Stimulated activated CD8-positive, alpha-beta memory T cell treated with anti-CD3 and anti-CD28 coated beads, Interleukin-7, amount 100 ng/mL, for 48 hours (primary cell): ENCODE data around the gene P3H2.
"Not testable (repeated sequence)": the region's sequence is repeated elsewhere in the genome, so short reads cannot be mapped to it uniquely, and the experiment has no call there.

Experiments used
- DNase-seq, 2 donors: peaks; one replicate each; pipeline ENCODE4 v3.0.0-alpha.2; 2020; ENCODE audit warnings: low read depth in 1 of 2; ENCODE audit errors: extremely low read depth in 1 of 2

P3H2 gene

DNA sequence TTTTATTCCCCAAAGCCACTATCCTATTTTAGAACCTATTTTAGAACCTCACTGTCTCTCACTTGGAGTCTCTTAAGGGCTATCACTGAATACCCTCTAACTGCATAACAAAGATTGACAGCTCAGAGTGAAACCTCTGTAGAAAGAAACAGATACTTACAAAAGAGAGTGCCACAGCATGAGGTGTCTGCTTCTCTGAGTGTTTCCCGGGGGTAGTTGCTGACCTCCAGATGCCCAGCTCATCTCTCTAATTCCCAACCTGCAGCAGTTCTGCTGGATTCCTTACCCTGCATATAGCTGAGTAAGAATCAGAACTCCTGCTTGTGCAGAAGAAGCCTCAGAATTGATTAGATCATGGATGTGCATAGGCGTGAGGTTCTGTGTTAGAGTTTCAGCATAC lies 34.5 kb downstream of the P3H2 start:
- no peak for DNase-seq

DNA sequence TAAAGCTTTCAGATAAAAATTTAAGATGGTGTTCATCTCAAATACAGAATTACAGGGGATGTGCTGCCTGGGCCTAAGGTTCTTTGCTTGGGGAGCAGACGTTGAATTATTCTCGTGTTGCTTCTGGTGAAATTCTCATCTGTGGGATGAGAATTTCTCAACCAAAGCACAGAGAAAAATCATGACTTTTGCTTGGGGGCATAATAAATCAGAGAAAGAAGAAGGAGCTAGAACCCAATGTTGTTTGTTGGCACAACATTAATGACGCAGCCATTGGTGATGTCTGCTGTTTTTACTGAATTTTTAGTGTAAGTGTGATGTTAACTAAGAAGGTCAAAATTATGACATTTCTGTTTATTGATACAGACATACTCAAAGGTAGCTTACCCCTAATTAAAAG lies 35.7 kb downstream of the P3H2 start:
- no peak for DNase-seq

DNA sequence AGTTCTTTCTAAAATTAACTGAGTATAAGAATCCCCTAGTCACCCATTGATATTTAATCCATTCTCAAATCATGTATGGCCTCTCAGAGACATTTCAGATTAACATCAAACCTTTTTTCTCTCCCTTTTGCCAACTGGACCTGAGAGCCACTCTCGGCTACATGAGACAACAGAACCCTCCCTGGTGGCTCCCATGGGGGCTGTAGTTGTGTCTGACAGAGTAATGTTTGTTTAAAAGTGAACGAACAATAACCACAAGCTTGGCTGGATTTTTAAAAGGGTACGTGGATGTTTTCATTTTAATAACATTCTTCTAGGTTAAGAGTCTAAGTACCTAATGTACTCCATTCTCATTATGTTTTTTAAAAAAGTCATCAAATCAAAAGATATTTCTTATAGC lies 37.1 kb downstream of the P3H2 start:
- no peak for DNase-seq

DNA sequence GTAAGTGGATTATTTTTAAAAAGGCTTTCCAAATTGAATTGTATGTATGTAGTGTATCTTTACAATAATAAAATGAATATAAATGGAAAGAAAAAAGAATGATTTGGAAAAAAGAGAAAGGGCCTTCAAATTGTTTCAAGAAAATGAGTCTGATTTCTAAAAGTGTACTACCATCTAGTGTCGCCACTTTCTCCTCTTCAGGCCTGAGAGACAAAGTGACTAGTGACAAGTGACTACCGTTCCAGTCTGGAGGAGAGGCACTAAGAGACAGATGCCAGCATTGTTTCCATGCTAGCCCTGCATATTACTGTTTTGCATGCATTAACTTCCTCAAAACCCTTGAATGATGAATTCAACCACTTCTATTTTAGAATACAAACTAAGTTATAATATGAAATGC lies 39.3 kb downstream of the P3H2 start:
- no peak for DNase-seq

DNA sequence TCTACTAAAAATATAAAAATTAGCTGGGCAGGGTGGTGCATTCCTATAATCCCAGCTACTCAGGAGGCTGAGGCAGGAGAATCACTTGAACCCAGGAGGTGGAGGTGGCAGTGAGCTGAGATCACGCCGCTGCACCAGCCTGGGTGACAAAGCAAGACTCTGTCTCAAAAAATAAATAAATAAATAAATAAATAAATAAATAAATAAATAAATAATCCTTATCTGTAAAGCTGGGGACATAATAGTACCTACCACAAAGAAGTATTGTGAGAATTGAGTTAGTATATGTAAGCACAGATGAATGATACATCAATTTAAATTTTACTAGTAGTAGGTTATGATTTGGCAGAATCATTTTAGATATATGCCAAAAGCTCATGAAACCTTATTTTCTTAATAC lies 41.5 kb downstream of the P3H2 start:
- DNase-seq, result not testable (repeated sequence)

DNA sequence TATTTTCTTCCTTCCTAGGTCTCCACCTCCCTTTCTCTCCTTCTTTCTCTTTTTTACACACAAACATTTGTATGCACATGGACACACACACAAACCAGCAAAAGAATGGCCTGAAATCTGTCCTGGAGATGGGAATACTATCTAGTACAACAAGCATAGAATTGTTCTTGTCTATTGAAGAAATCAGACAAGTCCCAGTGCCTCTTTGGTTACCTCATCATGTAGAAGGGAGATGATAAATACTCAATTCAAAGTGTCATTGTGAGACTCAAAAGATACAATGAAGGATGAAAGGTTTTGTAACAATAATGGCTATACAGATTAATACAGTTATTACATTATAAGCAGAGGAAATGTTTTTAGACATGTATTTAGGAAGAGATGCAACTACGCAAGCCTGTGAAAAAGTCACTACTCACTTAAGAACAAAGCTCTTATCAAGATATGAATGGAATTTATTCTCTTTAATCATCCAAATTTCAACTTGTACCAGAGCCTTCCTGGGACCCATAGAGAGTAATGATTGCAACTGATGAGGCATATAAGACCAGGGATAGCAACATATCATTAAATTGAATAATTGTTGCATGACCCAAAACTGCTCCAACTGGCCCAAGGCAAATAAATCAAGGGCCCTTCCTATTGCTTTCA lies 43.2 kb downstream of the P3H2 start:
- no peak for DNase-seq

DNA sequence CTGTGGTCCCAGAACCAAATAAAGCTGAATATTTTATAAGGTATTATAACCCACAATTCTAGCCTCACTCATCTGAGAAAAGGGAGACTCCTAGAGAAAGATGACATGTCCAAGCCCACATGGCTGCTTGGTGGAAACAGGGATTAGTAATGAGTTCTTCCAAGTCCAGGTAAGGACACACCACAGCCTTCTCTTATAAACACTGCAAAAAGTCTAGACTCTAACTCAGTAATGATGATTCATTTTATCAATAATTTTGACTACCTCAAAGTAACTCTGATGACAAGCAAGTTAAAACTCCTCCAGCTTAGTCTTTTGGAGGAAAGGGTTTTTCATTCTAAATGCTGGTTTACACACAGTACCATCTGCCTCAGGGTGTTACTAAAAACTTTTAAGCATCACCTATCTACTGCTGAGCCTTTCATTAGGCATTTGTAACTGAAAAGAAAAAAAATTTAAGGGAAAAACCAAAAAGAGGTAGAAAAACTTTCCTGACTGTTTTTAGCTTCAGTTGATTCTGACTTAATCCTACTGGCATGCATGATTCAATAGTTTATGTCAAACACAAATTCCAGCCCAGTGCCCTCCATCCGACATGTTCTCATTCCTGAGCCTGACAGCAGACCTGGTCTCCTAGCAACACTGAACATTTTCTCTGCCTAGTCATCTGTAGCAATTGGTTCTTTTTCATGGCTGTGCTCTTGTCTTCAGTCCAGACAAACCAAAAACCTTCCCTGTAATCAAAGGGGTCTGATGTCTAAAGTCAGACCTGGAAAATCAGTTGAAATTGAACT lies 43.9 kb downstream of the P3H2 start:
- DNase-seq, result no peak

DNA sequence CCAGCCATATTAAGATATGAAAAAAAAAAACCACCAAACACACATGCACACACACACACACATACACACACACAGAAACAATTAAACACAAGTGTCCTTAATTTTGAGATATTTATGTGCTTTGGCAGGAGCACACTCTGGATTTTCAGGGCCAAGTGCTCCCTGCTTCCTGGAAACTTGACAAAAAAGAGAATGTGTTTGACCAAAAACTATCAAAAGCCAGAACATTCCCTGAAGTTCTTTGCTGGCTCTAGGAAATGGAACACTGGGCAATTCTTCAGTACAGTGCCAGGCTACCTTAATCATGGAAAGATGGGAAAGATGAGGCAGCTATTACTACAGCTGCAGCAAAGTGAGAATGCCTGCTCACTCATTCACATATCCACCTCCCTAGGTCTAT lies 44.6 kb downstream of the P3H2 start:
- DNase-seq, result no peak

DNA sequence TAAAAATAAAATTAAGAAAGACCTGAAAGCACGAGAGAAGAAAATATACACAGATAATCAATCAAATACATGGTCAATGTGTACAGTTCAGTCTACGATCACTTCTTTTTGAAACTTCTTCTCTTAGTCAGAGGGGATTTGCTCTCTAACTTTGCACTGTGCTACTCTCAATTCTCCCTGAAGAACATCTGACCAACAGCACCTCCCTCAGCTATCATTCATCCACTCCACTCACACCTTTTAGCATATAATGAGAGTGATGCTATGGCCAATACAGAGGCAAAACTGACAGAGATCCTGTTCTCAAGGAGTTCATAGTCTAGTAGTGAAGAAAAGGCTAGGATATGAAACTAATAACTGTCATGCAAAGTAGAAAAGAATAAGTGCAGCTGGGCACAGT lies 45.9 kb downstream of the P3H2 start:
- DNase-seq, result no peak

DNA sequence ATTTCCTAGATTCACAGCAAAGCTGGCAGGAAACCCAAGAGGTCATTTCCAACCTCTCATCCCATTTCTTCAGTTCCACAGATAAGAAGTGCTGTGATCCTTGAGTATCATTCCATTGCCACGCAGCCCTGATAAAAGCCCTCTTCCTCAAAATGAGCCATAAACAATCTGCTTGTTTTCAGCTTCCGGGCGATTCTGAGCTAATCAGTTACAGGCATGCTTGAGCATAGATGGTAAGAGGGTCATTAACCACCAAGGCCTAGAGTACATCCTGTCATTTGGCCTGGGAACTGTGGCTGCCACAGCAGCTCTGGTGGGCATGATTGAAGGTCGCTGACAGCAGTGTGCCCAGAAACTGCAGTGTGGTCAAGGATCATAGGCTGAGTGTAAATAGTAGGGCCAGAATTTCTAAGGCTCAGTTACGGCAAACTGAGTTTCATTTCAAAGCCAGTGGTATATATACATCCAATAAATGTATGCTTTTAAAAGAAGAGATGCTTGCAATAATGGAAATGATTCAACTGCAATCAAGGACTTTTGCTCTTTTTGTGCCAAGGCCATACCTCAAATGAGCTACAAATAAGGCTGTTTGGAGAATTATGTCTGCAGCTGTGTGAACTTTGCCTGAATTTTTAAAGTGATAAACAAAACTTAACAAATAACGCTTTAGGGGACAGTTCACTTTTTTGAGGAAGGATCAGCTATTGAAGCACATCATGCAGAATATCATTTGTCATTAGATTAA lies 47.3 kb downstream of the P3H2 start:
- DNase-seq, result no peak

DNA sequence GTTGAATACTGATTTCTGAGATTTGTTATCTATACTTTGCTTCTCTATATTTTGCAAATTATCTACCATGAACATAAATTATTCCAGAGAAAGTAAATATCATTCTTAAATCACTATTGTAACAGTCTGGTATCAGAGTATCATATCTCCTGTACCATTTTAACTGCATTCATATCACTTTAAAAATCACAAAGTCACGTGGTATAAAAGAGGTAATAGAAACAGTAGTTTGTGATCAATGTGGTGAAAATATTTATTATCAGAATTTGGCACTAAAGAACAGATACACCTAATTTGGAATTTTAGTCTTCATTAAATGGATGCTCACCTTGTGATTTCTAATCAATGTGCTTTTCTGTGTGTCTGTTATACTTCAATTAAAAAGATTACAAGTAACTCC lies 47.8 kb downstream of the P3H2 start:
- DNase-seq, result no peak

DNA sequence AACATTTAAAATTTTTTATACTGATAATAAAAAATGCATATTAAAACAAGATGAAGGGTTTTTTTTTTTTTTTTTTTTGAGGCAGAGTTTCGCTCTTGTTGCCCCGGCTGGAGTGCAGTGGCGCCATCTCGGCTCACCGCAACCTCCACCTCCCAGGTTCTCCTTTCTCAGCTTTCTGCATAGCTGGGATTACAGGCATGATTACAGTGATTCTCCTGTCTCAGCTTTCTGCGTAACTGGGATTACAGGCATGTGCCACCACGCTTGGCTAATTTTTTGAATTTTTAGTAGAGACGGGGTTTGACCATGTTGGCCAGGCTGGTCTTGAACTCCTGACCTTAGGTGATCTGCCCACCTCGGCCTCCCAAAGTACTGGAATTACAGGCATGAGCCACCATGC lies 48.8 kb downstream of the P3H2 start:
- not testable (repeated sequence) for DNase-seq

DNA sequence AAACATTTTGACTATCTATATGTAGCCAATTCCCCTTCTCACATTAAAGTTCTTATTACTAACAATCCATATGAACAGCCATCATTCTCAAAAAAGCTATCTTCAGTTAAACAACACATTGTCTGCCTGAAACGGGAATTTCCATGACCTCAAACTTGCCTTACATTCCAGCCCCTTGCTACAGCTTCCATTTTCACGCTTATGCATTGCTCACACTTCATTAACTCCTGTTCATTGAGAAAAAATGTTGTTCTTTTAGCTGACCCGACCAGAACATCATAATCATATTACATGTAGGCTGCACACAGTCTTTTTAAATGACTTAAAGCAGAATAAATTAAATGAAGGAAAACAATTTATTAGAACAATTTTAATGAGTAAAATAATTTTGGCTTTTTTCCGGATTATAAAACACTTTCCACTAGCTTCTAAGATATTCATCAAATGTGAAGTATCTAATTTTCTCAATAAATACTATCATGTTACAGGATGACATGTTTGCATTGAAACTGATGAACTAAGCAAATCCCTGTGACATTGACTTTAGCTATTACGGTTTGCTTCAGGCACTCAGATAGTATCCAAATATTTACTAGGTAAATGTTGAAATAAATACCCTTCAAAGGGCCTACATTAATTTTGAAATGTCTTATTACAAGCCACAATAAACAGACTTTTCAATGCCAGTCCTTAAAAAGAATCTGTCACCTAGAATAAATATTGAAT lies 49.9 kb downstream of the P3H2 start:
- no peak for DNase-seq

DNA sequence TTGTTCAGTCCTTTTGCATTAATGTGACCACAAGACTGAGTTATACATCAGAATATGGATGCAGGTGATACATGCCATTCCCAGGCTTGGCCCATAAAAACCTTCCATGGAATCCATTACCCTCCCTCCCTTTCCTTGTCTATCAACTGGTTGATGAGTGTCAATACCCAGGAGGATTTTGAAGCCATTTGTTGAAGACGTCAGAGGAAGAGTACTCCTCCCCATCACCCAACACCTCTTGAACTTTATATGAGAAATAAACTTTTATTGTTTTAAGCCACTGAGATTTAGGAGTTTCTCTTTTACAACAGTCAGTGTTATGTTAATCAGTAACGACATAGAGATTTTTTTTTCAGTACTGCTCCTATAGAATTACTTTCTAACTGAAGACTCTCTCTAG lies 55.5 kb downstream of the P3H2 start:
- no peak for DNase-seq

DNA sequence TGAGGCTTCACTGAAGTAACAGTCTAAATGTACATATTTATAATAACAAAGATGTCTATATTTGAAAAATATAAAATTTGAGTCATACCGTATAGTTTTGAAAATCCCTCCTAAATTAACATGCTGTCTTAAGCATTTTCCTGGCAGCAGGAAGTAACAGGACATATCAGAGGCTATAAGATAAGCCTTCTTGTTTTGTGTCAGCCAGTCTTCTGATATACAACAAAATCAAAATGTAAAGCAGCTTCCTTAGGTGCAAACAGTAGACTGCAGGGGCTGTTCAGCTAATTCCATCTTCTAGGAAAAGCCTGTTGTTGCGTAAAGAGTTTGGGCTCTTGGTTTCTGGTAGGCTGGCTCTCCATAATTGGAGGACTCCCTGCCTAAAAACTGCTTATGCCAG lies 56.0 kb downstream of the P3H2 start:
- no peak for DNase-seq

DNA sequence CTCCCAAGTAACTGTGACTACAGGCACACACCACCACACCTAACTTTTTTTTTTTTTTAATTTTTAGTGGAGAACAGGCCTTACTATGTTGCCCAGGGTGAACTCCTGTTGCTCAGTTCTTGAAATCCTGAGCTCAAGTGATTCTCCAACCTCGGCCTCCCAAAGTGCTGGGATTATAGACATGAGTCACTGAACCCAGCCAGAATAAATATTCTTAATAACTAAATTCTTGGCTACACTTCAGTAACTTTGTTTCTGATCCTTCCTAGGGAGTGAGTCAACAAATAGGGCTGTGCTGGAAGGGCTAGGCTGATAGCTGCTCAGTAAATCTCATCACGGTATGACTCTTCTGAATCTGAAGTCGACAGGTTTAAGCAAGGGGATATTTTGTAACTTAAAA lies 56.6 kb downstream of the P3H2 start:
- no peak for DNase-seq

DNA sequence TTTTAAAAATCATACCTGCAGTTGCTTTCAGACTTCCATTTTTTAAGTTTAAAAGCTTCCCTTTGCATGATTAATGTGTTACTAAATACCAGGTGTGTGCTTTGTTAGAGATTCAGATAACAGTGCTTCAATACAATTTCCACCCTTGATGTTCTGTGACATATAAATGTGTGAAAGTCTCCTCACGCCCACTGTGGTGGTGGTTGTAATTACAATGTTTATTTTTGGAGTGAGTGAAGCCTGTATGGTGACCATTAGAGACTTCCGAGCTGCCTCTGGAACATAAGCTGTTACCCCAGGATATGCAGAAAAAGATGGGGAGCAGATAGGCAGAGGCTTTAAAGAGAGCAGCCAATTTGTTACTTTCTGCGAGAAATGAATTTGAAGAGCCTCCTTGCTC lies 57.2 kb downstream of the P3H2 start:
- DNase-seq, result no peak

DNA sequence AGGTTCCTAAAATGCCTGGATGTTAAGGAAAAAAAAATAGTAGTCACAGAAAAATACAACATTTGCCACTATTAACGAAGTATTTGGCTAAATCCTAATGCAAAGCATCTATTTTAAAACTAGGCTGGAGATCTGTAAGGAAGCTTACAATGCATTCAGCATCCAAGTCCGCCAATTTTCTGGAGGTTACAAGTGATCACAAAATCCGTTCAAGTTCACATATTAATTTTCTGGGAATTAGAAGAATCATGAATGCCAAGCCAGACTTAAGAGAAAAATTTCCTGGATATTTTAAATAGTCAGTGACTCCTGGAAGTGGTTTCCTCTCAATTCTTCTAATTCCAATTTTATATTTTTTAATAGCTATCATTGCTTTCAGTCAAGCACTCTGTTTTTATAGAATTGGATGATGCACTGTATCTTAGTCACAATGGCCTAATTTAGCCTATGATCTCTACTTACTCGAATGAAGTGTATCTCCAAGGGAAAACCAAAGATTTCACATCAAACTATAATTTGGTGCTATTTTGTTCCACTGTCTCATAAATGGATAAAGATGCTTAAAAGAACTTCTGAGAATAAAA lies 60.4 kb downstream of the P3H2 start:
- DNase-seq, result no peak

DNA sequence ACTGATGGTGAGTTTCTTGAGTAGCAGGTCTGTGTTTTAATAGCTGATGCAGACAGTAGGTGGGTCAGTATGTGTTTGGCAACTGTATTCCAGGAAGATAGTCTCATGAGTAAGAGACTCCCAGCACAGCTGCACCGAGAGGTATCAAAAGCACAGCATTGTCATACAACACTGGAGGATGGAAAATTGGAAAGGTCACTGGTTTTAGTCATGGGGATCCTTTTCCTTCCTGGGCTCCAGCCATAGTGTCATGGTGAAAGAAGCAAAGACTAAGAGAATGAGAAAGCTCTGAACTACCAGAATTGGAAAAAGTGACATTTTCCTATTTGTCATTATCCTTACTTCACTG lies 61.5 kb downstream of the P3H2 start:
- DNase-seq, result no peak

DNA sequence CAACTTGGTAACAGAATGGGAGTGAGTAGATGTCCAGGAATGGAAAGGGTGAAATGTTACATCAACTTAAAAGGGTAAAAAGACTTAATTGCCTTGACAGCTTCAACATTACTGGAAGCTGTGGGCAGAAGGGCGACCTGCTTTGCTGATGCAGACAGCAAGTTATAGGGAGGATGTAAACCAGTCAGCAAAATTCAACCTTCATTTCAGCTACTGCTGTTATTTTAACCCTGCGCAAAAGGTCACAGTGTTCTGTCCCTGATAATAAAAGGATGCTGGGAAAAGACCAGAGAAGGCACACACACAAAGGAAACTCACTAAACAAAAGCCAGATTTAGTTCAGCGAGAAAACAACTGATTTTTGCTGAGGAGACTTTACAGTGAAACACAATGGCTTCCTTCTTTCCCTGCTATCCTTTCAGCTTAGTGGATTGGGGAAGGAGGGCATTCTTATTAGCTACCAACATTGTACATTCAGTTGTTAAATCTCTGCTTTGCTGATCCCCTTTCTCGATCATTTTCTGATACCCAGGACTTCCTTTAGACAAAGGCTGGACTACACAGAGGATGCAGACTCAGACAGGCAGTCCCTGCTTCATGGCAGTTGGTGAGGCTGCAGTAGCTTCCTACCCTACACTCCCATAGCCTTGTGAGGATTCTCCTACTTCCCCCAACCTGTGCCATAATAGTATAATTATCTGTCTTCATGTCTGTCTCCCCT lies 62.0 kb downstream of the P3H2 start:
- no peak for DNase-seq
